Stimulated activated CD4-positive, alpha-beta T cell treated with anti-CD3 and anti-CD28 coated beads, Interleukin-12 subunit alpha, Interleukin-12 subunit beta, amount 100 ng/mL, for 48 hours (primary cell): ENCODE results near the gene PYROXD2.

Experiments used
- DNase-seq, 3 donors: peaks; one replicate each; pipeline ENCODE4 v3.0.0-alpha.2; 2020; ENCODE audit warnings: low read depth in 2 of 3, low spot score in 1 of 3

Gene PYROXD2

DNA sequence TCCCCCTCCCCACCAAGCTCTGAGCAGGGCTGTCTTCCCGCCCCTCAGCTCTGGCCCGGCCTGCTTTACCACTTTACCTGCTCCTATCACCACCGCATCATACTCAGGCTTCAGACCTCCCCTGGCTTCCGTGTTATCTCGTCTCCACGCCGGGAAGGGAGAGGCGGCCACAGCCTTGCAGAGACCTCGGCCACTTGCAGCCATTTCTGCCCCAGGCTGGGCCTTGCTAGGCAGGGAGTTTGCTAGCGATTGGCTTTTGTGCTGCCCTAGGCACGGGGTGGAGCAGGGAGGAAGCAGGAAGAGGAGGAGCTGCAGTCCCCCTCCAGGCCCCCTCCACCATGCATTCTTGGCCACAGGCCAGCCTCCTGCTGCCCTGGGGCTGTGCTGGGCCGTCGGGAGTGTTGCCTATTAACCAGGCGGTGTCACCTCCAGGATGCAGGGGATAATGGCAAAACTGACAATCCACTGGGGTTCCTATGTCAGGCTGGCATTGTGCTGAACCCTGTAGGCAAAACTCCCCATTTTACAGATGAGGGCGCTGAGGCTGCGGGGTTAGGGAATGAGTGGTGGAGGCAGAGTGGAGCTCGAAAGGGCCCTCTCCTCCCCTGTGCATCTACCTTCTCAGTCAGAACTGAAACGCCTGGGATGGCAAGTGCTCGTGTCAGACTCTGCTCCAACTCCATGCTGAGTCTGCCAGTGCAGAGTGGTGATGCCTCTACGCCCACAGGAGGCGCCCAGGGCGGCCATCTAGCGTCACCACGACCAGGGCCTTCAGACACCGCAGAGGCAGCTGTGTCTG lies at the start of gene PYROXD2:
Gene PYROXD2 (minus strand): TSS at position 251 of the 799 bp plus-strand sequence. CDS start 47 bp downstream, at position 204.
- peak in 1 of 3 donors; percentile 15 for DNase-seq

DNA sequence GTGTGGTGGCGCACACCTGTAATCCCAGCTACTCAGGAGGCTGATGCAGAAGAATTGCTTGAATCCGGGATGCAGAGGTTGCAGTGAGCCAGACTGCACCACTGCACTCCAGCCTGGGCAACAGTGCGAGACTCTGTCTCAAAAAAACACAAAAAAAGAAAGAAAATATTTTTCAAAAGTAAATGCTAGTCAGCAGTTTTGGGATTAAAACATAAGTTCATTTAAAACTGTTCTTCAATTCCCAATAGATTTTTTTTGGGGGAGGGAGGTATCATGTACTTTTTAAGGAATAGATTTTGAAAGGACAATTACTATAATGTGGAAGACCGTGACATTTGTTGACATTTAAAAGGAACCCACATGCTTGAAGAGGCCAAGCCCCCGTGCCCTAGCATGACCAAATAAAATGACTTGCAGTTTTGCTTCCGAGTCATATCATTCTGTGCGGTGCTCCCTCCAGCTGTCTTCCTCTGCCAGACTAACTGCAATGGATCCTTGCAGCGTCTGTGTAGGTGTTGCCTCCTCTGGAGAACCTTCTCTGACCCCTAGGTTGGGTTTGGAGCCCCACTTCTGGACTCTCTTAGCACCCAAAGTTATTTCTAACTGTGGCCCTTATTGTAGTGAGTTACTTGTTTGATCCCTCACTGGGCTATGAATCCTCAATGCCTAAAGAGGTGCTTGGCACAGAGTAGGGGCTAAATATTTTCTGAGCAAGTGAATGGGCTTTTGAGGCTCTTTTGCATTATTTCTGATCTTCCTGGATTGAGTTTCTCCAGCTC lies 49.2 kb upstream of the PYROXD2 start:
- no peak for DNase-seq

DNA sequence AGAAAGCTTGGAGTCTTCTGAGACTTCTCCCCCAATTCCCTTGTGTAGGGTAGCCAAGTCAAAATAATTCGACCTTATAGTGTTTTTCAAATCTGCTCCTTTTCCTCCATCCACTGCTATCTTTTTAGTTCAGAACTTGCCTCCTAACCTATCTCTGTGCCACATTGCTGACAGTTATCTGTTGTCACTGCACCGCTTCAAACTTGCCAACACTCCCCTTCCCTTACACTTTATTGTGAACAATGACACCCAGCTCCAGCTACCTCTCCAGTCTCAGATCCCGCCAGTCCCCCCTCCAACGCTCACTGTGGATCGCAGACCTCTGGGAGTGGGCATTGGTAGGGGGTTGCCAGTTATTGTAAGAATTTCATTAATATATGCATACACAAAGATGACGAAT lies 48.0 kb upstream of the PYROXD2 start:
- no peak for DNase-seq

DNA sequence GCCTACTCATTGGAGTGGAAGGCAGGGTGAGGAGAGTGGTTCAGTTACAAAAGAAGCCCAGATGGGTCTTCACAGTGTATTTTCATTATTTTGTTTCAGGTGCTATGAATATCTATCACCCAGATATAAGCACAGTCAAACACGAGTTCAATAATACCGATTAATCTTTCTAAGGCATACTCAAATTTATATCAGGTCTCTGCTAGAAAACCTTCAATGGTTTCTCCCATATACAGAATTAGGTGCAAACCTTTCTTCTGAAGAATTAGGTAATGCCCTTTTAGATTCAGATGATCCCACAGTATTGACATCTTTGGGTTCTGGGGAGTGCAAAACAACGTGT lies 46.5 kb upstream of the PYROXD2 start:
- no peak for DNase-seq

DNA sequence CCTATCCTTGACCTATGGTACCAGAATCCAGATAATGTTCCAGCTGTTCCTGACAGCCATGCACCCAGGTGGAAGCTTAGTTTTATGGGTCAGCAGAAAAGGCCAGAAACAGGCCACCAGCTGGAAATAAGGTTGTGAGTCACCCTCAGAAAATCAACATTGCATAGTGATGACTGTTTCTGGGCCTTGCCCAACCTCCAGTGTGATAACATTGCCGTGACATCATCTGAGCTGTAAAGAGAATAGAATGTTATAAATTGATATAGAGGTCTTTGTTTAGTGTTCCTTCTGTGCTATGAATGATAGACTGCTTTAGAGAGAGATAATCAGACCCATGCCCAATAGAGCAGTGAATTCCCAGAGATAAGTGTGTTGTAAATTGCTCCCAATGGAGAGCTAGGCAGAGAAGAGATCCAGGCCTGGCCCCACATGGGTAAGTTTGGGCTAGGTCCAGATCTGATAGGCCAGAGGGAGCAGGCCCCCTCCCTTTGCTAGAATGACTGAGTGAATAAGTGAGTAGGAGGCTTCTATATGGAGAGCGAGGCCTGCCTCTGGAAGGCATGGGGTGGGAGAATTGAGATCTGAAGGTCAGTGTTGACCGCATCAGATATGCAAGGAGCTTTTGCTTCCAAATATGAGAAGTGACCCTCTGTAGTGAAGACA lies 46.0 kb upstream of the PYROXD2 start:
- no peak for DNase-seq

DNA sequence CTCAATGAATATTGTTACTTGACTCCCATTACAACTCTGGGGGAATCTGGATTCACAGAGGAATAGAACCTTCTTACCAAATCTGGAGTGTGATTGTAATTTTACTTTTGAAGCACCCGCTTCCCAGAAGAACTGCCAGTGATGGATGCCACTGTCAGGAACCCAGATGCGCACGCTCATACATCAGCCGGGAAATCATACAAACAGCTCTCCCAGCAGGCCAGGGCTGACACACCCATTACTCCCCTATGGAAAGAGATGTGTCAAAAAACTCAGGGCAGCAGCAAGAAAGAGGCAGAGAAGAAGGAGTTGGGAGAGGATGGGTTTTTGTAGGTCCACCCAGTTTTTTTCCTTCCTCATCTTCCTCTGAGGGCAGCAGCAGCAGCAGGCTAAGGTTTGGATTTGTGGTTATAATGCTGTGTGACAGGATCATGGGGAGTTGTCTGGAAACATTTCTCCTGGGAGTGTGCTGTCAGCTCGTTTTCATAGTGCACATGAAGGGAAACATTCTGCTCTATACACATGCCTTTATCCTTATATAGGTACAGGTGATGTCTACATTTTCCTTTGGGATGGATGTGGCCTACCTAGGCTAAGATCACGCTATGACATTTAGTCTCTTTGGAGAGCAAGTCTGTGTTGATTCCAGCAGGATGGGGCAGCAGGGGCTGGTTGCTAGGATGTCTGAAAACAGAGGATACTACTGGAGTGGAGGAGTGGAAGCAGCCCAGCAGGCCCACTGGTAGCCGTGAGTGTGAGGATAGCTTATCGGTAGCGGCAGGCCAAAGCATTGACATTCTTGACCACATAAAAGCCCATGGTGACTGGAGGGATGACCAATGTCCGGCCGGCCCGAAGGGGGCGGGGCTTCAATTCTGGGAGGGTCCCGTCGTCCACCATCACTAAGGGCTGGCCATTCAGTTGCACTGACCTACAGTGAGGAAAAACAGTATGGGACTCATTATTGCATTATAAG lies 44.1 kb upstream of the PYROXD2 start:
- no peak for DNase-seq

DNA sequence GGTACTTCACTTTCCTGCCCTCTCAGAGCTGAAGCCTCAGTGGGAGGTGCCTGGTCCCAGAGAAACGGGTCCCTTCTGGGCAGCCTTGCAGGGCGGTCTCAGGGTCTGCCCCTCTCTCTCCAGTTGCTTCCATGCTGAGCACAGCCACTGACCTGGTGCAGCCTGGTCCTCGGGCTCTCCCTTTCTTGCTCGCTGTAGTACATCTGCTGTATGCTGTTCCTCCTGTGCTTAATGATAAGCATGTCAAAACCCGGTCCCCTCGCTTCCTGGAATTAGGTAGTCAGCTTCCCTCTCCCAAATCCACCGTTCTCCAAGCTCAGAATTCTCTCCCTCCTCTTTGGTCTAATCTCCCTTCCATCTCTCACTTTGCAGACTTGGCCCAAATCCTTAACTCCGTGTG lies 42.7 kb upstream of the PYROXD2 start:
- DNase-seq, result no peak

DNA sequence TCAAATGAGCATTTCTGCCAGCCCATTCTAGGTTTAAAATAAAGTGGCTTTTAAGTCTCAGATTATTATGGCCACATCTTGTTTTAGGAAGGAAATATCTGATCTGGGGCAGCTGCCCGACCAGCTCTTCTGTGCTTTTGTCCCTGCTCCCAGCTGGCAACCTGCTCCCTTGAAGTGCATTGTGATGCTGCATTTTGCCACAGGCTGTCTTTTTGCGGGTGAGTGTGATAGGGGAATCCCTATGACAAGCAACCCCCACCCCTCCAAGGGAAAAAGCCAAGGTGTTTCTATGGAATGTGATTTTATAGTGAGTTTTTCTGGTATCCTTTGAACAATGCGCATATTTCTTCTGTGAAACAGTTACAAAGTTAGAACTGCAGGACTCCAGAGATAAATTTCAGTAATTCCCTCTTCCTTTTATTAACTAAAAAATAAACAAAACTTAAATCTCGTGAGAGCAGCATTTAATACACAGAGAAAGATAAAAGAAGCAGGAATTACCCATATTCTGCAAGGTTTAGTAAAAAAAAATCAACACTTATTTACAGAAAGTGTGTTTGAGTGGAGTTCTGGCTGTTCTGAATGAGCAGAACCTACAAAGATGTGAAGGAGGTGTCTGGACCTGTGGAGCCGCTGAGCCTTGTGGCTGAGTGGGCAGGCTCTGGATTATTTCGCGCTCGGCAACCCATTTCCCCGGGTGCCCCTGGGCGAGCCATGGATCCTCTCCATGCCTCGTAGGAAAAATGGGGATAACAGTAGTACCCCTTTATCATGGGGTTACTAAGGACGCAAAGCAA lies 41.9 kb upstream of the PYROXD2 start:
- DNase-seq, result no peak

DNA sequence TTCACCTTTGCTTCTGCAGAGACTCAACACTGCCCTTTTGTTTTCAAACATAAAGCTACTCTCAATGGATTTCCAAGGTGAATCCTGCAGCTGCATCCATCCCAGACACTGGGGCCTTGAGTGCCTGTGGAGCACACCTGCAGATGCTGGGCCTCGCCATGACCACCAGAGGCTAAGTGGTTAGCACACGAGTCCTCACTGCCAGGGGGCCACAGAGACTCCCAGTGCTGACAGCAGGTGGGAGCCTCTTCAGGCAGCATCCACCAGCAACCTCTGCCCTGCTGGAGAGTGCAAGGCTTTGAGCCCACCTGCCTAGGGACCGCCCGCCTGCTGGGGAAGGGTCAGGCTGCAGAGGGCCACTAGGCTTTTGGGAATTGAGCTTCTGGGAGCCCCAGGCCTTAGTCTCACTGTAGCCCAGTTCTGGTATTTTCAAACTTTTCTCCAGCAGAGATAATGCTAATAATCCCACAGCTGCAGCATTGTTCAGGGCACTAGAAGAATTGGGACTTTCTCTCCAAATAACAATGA lies 41.1 kb upstream of the PYROXD2 start:
- no peak for DNase-seq

DNA sequence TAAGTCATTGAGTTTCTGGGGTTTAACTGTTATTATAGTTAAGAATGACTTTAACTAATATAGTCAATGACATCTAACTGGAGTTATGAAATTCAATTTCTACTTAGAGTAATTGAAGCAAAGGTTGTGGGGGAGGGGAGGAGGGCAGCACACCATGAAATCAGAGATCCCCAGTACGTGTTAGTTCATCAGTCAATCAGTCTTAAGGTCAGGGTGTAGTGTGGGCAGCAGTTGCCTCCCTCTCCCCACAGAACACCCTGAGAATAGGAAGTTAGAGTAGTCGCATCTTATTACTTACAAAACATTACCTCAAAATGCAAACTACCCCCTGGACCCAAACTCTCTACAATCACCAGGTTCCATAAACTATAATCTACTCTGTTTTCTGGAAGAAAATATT lies 38.7 kb upstream of the PYROXD2 start:
- no peak for DNase-seq

DNA sequence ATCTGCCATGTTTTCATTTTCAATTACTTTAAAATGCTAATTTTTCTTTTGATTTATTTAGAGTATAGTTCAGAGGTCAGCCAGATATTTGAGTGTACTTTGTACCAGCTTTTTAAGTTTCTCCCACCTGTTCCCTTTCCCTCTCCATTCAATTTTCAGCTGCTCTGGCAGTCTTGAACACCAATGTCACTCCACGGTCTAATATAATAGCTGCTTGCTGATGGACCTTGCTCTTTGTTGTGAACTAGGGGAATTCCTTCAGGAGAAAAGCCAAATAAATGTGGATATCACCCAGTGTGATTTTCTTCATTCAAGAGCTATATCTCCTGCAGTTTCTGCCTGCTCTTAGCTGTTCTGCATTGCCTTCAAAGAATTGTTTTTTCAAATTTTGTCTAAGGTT lies 35.6 kb upstream of the PYROXD2 start:
- DNase-seq, result no peak

DNA sequence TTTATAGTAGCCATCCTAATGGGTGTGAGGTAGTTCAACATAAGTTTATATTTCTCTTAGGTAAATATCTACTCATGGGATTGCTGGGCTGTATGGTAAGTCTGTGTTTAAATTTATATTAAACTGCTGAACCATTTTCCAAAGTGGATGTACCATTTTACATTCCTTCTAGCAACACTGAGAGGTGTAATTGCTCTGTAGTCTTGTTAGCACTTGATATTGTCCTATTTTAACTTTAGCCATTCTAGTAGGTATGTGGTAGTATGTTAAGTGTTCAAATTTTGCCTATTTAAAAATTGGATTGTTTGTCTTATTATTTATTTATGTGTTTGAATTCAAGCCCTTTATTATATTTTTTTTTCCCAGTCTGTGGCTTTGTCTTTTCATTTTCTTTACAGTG lies 34.3 kb upstream of the PYROXD2 start:
- DNase-seq, result no peak

DNA sequence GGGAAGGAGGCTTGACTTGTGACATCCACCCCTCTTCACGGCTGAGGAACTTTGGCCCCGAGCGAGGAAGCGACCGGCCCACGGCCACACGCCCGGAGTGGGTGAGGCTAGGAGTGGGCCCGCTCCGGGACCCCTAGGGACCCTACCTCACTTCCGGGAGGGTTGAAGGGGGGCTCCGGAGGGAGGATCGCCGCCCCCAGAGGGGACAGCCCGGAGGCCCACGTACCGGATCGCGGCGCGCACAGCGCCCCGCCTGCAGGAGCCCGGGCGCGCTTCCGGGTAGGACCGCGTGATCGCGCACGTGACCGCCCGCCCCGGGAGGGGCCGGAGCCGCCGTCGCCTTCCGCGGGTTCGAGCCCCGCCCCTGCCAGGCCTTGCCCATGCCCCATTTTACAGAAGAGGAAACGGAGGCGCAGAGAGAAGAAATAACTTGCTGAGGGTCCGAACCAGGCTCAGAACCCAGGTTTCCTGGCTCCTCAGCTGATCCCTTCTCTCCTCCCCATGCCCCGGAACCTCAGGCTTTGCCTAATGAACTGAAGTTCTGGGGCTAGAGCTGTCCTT lies 31.8 kb upstream of the PYROXD2 start, which contains the start of gene HPS1:
Gene HPS1 (minus strand): TSS at position 275 of the 561 bp plus-strand sequence. CDS start 3,695 bp downstream, outside the sequence.
- DNase-seq, result peak; percentile 67 to 81 (median 76)

DNA sequence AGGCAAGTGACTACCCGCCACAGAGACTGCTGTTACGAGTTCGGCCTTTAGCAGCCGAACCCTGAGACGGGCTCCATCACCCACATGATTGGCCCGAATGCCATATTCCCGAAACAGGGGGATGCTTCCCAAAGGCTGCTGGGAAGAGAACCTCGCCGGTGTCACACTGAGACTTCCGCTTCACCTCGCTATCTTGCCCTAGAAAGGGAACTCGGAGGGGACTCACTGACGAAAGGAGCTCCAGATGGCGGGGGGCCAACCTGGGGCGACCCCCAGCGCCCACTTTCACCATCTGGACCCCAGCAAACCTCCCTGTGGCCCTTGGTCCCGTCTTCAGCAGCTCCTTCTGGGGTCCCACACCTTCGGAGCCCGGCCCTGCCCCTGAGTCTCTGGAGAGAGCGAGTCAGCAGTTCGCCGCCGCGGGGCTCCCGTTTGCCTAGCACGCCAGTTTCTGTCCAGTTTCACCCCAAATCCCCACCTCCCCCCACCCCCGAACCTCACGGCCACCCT lies 31.2 kb upstream of the PYROXD2 start:
- DNase-seq, result peak in 1 of 3 donors; percentile 25

DNA sequence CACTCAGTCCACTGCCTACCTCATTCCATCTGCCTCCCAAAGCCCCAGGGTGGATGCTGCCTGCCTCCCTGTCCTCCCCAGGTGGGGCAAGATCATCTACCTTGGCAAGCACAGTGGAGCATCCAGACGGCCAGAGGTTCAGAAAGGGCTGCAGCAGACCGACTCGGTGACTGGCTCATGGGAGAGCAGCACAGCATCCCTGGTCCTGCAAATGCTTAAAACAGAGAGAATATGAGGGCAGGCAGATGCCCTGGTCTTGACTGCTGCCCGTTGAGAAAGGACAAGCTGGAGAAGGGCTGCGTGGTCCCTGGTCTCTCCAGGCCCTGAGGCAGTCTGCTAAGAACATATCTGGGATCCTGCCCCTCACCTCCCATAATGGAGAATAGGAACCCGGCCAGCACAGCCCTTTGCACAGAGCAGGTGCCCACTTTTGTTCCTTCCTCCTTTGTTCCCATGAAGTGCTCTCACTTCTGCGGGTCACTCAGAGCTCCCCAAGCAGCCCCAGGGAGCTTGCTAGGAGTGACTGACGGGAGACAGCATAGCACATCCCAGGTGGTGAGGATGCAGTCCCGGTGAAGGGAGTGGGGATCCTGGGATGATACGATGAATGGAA lies 30.3 kb upstream of the PYROXD2 start:
- DNase-seq, result no peak

DNA sequence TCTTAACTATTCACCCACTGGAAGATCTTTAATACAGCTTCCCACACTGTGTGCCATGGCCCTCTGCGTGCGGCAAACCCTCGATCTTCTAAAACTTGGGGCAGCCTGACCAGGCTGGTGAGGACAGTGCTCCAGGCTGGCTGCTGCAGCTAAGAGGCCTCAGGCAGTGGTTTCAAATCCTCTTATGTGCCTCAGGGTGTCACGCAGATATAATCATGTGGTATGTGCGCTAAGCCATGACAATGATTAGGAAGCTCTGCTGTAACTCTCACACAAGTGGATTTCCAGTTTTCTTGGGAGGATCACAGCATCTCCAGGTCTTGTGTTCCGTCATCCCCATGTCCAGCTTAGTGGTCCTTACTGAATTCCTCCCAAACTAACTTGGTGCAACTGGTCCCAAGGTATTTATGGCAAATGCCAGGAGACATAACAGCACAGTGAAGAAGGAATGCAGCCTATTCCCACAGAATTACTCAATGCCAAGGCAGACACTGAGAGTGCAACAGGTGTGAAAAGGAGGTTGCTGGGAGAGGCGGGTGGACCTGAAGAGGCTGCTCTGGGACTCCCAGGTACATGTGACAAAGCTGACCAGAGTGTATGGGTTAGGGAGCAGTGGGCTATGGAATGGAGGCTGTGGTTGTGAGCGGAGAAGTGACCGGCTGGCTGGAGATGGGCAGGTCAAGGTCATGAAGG lies 29.5 kb upstream of the PYROXD2 start:
- DNase-seq, result no peak

DNA sequence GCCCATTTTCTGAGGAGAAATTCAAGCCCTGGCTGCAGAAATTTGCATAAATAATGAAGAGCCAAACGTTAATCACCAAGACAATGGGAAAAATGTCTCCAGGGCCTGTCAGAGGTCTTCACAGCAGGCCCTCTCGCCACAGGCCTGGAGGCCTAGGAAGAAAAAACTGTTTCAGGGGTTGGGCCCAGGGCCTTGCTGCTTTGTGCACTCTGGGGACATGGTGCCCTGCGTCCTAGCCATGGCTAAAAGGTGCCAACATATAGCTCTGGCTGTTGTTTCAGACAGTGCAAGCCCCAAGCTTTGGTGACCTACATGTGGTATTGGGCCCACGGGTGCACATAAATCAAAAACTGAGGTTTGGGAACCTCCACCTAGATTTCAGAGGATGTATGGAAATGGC lies 23.7 kb upstream of the PYROXD2 start:
- no peak for DNase-seq

DNA sequence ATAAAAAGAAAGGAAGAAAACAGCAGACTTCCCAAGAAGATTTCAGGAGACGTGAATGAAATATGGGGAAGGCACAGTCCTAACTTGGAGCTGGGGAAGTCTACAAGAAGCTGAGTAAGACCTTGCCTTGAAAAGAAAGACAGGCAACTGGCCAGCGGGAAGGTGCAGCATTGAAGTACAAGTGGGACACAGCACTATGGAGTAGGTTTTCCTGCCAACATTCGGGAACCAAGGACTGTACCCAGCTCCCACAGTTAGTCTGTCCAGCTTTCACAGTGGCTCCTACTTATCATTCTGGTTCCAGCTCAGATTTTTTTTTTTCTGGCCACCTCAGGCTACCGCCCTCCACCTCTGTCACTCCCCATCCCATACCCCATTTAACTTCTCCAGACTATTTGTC lies 21.7 kb upstream of the PYROXD2 start:
- DNase-seq, result no peak
